PC-9 (cell line): ENCODE data around the gene DDAH1. TPM values are rescaled to one million over a fixed set of nuclear protein-coding genes. Genes with fewer than 3 reads are reported as not detected.

Source experiments
- BruUV-seq: library from RNA; stranded (reverse); fragments of 400-500 nt; replicated peaks from 2 replicates; lab custom pipeline; 2021; lab: Mats Ljungman, UMichigan
- CTCF ChIA-PET: fragments of 300-600 bp; sonication (Branson Sonifier 250); formaldehyde crosslinking; loops from one replicate; lab custom pipeline; 2022; ENCODE audit warnings: antibody characterized with exemption; lab: Charles Lee
- POLR2A ChIA-PET: fragments of 300-600 bp; sonication (Branson Sonifier 250); formaldehyde crosslinking; loops from one replicate; lab custom pipeline; 2022; ENCODE audit warnings: antibody characterized with exemption; ENCODE audit not compliant: unreplicated experiment; lab: Charles Lee
- DNase-seq, 2 experiments: peaks; one replicate each; pipeline versions ENCODE4 v3.0.0 to v3.0.0-alpha.2; 2015 to 2022; ENCODE audit warnings: mixed read lengths in 1 of 2
- H2AFZ ChIP-seq: fragments of 200-600 bp; sonication (generic); 2 replicates; pipeline ENCODE4 v1.8.1; 2017; ENCODE audit warnings: antibody characterized with exemption
- H3F3A ChIP-seq: fragments of 200-600 bp; sonication (generic); 2 replicates; pipeline ENCODE4 v1.8.1; 2017; ENCODE audit warnings: antibody characterized with exemption, mild to moderate bottlenecking, low read depth; ENCODE audit not compliant: insufficient read depth
- H3K27ac ChIP-seq: fragments of 200-600 bp; sonication (generic); 2 replicates; pipeline ENCODE4 v1.6.1; 2016; ENCODE audit warnings: mixed run types
- H3K27me3 ChIP-seq: fragments of 200-600 bp; sonication (generic); 2 replicates; pipeline ENCODE4 v1.6.1; 2016; ENCODE audit warnings: low read depth, mixed run types; ENCODE audit not compliant: insufficient read depth
- H3K36me3 ChIP-seq: fragments of 200-600 bp; sonication (generic); 2 replicates; pipeline ENCODE4 v1.6.1; 2016; ENCODE audit warnings: low read depth, mixed run types
- H3K4me1 ChIP-seq: fragments of 200-600 bp; sonication (generic); replicated peaks from 2 replicates; pipeline ENCODE4 v1.6.1; 2016; ENCODE audit warnings: mixed run types; ENCODE audit not compliant: insufficient read depth
- H3K4me2 ChIP-seq: fragments of 200-600 bp; sonication (generic); 2 replicates; pipeline ENCODE4 v1.6.1; 2017; ENCODE audit warnings: mixed run types
- H3K4me3 ChIP-seq: fragments of 200-600 bp; sonication (generic); 2 replicates; pipeline ENCODE4 v1.6.1; 2016; ENCODE audit warnings: mixed run types
- H3K79me2 ChIP-seq: fragments of 200-600 bp; sonication (generic); 2 replicates; pipeline ENCODE4 v1.6.1; 2017; ENCODE audit warnings: low read depth, mixed run types
- H3K9me2 ChIP-seq: fragments of 200-600 bp; sonication (generic); 2 replicates; pipeline ENCODE4 v1.8.1; 2017; ENCODE audit warnings: mild to moderate bottlenecking; ENCODE audit not compliant: insufficient read depth
- H3K9me3 ChIP-seq: fragments of 200-600 bp; sonication (generic); 2 replicates; pipeline ENCODE4 v1.8.1; 2016; ENCODE audit warnings: low read depth; ENCODE audit not compliant: insufficient read depth
- H4K20me1 ChIP-seq: fragments of 200-600 bp; sonication (generic); 2 replicates; pipeline ENCODE4 v1.8.1; 2017; ENCODE audit not compliant: insufficient read depth
- EZH2 ChIP-seq: fragments of 200-600 bp; sonication (generic); IDR thresholded peaks from 2 replicates; pipeline ENCODE4 v1.8.0; 2017; ENCODE audit warnings: antibody characterized with exemption, low read depth
- intact Hi-C: fragments of 100-400 bp; cut with micrococcal nuclease; formaldehyde crosslinking; loops from one replicate; pipeline ENCODE4 v1.10.0; 2022; ENCODE audit not compliant: unreplicated experiment
- total RNA-seq: library from RNA; stranded (reverse); gene quantifications from 2 replicates; pipeline ENCODE4 v1.2.3, GENCODE V29; 2021
- TF ChIP-seq, protein P1 (sequence below): fragments of 200-600 bp; sonication (generic); conservative IDR thresholded peaks from 2 replicates; pipeline ENCODE4 v1.6.1; 2017; ENCODE audit warnings: mixed run types, antibody characterized with exemption, mild to moderate bottlenecking, moderate library complexity

Gene DDAH1
- total RNA-seq, 1 experiment from 2014 or later: 31.9 TPM

DNA sequence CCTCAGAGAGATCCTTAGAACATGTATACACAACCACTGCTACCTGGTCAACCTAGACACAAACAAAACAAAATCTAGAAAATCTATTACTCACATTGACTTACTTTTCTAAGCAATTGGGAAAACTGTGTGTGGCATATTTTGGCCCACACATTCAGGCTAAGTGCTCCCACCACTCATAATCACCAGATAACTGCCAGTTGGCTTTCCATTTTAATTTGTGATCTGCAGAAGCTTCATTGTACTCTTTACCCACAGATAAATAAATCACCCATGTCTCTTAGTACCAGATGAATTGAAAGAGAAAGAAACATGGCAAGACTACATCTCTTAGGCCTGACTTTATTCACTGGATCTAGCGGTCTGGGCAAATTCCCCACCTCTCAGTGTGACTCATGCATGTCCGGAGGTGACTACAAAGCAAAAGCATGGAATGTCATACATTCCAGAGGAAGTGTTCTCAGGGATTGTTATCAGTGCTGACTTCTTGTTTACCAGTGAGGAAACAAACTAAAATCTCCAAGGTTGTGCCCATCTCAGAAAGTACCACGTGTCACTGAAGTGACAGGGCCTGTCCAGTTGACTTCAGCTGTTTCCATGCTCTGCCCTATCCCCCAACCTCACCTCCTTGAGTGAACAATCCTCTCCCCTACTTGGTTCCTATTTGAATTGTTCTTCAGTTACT lies 136.1 kb downstream of the DDAH1 start:
- Histone ChIP-seq H3K9me3 (peaks cover 17% of the 10 kb centered on the region), H3K36me3 (no peaks in the 10 kb centered on the region; the same call in 1 of the 2 replicates), H3K4me3 (no peak overlapping the region), H4K20me1 (no peaks in the 10 kb centered on the region), H3K9me2 (no peaks in the 10 kb centered on the region), H3K27ac (peak overlapping the region; percentile 68), H3K4me1 (peaks cover 52% of the 10 kb centered on the region), H3F3A (peaks cover 24% of the 10 kb centered on the region), H3K79me2 (peaks cover 15% of the 10 kb centered on the region), H3K27me3 (no peaks in the 10 kb centered on the region), H2AFZ (no peak overlapping the region), H3K4me2 (peak overlapping the region; percentile 42)
- no TSS peak for BruUV-seq
- ChIA-PET POLR2A (interaction anchor here (0.8 to 1.5 kb wide), 2 partner anchors 248 to 279 kb away, joined by 3 read pairs; no protein-coding TSS in a partner anchor), CTCF (no interaction called here)
- TF ChIP-seq, protein P1, sequence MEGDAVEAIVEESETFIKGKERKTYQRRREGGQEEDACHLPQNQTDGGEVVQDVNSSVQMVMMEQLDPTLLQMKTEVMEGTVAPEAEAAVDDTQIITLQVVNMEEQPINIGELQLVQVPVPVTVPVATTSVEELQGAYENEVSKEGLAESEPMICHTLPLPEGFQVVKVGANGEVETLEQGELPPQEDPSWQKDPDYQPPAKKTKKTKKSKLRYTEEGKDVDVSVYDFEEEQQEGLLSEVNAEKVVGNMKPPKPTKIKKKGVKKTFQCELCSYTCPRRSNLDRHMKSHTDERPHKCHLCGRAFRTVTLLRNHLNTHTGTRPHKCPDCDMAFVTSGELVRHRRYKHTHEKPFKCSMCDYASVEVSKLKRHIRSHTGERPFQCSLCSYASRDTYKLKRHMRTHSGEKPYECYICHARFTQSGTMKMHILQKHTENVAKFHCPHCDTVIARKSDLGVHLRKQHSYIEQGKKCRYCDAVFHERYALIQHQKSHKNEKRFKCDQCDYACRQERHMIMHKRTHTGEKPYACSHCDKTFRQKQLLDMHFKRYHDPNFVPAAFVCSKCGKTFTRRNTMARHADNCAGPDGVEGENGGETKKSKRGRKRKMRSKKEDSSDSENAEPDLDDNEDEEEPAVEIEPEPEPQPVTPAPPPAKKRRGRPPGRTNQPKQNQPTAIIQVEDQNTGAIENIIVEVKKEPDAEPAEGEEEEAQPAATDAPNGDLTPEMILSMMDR: no peak
- no peak for TF ChIP-seq EZH2
- peak; percentile 73 to 99 for DNase-seq
- intact Hi-C loops: loop anchor here (1.0 to 2.0 kb wide), 7 partner anchors 14 to 283 kb away; partner anchors contain the start of gene CCN1

DNA sequence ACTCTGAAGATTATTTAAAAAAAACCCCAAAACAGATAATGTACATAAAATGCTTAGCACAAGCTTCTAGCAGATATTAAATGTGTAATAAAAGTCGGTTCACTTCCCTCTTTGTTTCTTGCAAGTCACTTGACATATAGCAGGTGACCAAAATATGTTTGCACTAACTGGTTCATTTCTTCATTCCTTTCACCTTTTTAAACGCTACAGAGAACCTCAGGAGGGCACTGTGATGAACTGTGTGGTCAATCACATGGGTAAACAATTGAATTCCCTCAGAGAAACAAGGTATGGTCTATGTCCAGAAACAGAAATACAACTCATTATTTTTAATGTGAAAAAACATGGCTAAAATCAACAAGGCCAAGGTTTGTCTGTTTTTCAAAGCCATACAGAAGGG lies 137.2 kb downstream of the DDAH1 start:
- Histone ChIP-seq H3K79me2 (peaks cover 15% of the 10 kb centered on the region), H3K27ac (peak overlapping the region; percentile 68; the same call in 1 of the 2 replicates), H3K36me3 (no peaks in the 10 kb centered on the region; the same call in 1 of the 2 replicates), H3K4me2 (no peak overlapping the region), H2AFZ (no peak overlapping the region), H3F3A (peaks cover 24% of the 10 kb centered on the region), H3K27me3 (no peaks in the 10 kb centered on the region), H3K9me3 (peaks cover 14% of the 10 kb centered on the region), H3K4me3 (no peak overlapping the region), H4K20me1 (no peaks in the 10 kb centered on the region), H3K9me2 (no peaks in the 10 kb centered on the region), H3K4me1 (peaks cover 52% of the 10 kb centered on the region)
- DNase-seq: peak in 1 of 2 experiments; percentile 60
- BruUV-seq: no TSS peak
- intact Hi-C loops: loop anchor here (2.0 kb wide), 2 partner anchors 13 to 245 kb away; no protein-coding TSS in a partner anchor
- ChIA-PET CTCF (no interaction called here), POLR2A (interaction anchor here (0.6 kb wide), 1 partner anchor 137 kb away, joined by 4 read pairs; the partner anchor contains the start of gene DDAH1)
- TF ChIP-seq EZH2: no peak
- TF ChIP-seq, protein P1: no peak

DNA sequence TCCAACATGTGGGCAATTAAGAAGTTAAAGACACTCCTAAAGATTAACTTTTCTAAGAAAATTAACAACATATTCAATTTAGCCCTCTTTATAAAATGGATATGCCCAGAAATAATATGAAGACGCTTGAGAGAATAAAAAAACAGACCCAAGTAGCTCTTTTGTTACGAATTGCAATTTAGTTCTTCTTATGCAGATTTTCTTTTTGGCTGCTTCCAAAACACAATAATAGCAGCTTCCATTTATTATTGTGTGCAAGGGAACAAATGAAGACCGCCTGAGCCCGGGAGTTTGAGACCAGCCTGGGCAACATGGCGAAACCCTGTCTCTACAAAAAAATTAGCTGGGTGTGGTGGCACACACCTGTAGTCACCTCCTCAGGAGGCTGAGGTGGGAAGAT lies 138.1 kb downstream of the DDAH1 start:
- no peak for DNase-seq
- H3K79me2 ChIP-seq: peaks cover 15% of the 10 kb centered on the region
- peaks cover 24% of the 10 kb centered on the region for H3F3A ChIP-seq
- H2AFZ ChIP-seq: no peak overlapping the region
- H3K4me3 ChIP-seq: no peak overlapping the region
- intact Hi-C loops: no loop called here
- peaks cover 10% of the 10 kb centered on the region for H3K9me3 ChIP-seq
- H3K4me1 ChIP-seq: peaks cover 52% of the 10 kb centered on the region
- no peaks in the 10 kb centered on the region for H3K9me2 ChIP-seq
- POLR2A ChIA-PET: no interaction called here
- no peak overlapping the region; the same call in 1 of the 2 replicates for H3K27ac ChIP-seq
- BruUV-seq: no TSS peak
- no peaks in the 10 kb centered on the region; the same call in 1 of the 2 replicates for H3K36me3 ChIP-seq
- CTCF ChIA-PET: no interaction called here
- TF ChIP-seq, protein P1: no peak
- no peak for TF ChIP-seq EZH2
- no peaks in the 10 kb centered on the region for H3K27me3 ChIP-seq
- H3K4me2 ChIP-seq: no peak overlapping the region
- no peaks in the 10 kb centered on the region for H4K20me1 ChIP-seq
